Activated effector memory CD4-positive, alpha-beta T cell treated with Interleukin-2 at 50 U/mL for 16 hours (primary cell): Measurements from ENCODE around the gene BBS1.
"Not testable (repeated sequence)": the region's sequence is repeated elsewhere in the genome, so short reads cannot be mapped to it uniquely, and the experiment has no call there.

Experiments used
- DNase-seq: peaks from one replicate; pipeline ENCODE4 v3.0.0-alpha.2; 2020

BBS1 gene

DNA sequence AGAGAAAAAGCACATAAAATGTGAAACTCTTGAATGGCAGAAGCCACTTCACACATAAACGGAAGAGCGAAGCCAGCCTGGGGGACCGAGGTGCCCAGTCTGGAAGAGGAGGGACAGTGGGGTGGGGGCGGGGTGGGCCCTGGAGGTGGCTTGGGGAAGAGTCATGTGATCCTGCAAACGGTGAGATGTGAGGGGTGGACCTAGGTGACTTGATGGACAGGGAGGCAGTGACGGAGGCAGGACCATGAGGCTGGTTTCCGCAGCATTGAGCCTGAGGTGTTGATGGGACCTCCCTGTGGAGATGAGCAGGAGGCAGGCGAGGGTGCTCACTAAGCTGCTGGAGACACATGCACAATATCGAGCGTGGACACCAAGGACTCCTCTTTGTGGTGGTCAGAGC lies 18.6 kb downstream of the BBS1 start:
- DNase-seq, result no peak

GRCh38 chr11:66529655-66530054 lies 19.2 kb downstream of the BBS1 start:
- DNase-seq, result no peak

GRCh38 chr11:66530927-66531709 lies 20.7 kb downstream of the BBS1 start:
- DNase-seq, result no peak

- DNase-seq, result no peak
Observed at GRCh38 chr11:66531841-66532240, 21.4 kb downstream of the BBS1 start.

GRCh38 chr11:66532784-66533183 lies 22.3 kb downstream of the BBS1 start:
- DNase-seq, result no peak

DNA sequence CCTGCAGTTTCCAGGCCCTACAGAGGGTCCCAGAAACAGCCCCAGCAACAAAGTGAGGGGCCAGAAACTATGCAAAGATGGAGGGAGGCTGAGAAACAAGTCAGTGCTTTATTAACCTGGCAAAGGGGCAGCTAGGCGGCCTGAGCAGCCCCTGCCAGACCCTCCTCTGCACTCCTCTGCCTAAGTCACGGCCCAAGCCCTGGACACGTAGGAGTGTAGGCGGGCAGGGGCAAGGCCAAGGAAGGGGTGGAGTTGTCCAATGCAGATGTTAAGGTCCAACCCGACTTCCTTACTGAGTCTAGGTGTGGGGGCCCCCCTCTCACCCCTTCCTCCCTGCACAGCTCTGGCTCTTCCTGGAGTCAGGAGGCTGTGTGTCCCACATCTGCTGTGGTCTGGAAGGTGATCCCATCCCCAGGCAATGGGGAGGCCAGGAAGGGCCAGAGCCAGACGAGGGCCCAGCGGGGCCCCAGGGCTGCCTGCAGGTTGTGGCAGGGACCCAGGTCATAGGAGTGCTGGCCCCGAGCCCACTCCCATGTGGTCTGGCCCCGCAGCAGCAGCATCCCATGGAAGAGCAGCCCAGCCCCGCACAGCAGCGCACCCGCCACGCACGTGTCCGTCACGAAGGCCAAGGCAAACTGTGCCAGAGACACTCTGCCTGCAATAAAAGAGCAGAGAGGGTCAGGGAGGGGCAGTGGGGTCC lies 28.9 kb downstream of the BBS1 start:
- no peak for DNase-seq

GRCh38 chr11:66539870-66540213 lies 29.4 kb downstream of the BBS1 start:
- no peak for DNase-seq

DNA sequence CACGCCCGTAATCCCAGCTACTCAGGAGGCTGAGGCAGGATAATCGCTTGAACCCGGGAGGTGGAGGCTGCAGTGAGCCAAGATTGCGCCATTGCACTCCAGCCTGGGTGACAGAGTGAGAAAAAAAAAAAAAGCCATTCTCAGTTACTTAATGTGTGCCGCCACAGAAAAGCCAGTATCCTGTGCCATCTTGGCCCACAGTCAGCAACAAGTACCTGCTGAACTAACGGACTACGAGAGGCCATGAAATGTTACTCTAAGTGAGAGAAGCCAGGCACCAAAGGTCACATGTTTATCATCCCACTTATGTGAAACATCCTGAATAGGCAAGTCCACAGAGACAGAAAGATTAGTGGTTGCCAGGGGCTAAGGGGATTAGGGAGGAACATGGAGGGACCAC lies 30.2 kb downstream of the BBS1 start:
- DNase-seq, result not testable (repeated sequence)

DNA sequence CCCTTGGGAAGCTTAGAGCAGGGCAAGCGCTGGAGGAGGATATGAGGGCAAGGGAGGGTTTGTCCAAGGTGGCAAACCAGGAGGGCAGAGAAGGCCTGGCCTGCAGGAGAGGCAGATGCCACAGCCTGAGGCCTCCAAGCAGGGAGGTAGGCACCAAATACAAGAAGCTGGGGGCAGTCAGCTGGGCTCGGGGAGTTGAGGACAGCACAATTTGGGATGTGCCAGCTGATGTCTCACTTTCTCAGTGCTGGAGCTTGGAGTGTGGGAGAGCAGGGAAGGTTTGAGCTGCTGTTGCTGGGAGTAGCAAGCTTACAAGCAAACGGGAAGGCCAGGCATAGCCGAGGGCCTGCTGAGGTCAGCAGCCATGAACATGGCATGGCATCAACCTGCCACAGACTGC lies 31.5 kb downstream of the BBS1 start:
- no peak for DNase-seq

- DNase-seq, result no peak
Observed at GRCh38 chr11:66542362-66542761, 31.9 kb downstream of the BBS1 start.

GRCh38 chr11:66543263-66544107 lies 33.0 kb downstream of the BBS1 start:
- DNase-seq, result peak; percentile 60

- DNase-seq, result not testable (repeated sequence)
Observed at GRCh38 chr11:66544952-66545351, 34.5 kb downstream of the BBS1 start.

GRCh38 chr11:66545701-66546367 lies 35.4 kb downstream of the BBS1 start, which contains the start of gene ZDHHC24:
Gene ZDHHC24, minus strand, starts transcription at chr11:66546048. Its CDS starts 45 bp downstream, at chr11:66546003.
- peak; percentile 81 for DNase-seq

DNA sequence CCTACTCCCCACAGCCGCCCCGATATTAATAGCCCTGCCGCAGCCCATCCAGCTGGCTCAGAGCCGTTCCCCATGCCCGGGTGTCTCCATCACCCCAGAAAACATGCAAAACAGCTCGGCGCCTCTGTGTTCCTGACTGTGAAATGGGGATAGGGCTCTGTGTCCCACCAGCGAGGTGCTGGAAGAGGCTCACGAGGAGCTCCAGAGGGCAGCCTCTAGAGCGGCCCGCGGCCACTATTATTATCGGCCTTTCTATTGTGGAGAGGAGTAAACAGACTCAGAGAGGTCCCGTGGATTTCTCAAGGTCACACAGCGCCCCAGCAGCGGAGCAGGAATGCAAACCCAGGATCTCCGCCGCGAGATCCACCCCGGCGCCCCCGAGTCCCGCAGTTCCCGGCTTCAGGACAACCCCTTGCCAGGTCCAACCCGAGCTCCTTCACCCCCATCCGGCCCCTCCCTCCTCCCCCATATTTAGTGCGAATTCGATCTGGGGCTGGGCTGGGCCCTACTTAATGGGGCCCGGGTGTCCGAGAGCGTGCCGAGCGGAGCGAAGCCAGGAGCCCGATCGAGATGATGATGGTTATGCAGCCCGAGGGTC lies 36.0 kb downstream of the BBS1 start, which contains the start of gene ACTN3:
ACTN3 (plus strand) TSS at position 536 of the 598 bp plus-strand sequence; CDS start at position 571, 35 bp downstream.
- no peak for DNase-seq

DNA sequence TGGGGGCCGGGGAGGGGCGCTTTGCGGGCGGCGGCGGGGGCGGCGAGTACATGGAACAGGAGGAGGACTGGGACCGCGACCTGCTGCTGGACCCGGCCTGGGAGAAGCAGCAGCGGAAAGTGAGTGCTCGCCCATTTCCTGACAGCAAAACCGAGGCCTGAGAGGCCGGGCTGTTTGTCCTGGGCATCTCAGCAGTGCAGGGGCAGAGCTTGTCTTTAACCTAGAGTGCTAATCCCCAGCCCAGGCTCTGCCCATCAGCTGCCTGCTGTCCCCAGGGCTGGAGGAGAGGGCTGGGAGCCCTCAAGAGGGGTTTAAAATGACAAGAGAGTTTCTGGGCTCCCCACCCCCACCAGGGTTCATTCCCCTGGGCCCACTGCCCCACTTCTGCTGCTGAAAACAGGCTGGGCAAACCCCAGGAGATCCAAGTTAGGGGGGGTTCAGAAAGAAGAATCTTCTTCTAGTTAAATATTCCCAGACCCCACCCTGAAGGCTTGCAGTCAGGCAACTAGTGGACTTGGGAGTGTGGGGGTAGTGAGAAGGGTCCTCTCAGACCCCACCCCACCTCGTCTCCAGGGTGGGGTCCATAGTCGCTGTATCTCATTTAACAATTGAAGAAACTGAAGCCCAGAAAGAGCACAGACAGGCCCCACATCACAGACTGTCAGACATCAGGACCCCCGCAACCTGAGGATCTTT lies 36.7 kb downstream of the BBS1 start:
- DNase-seq, result no peak

GRCh38 chr11:66547662-66548009 lies 37.2 kb downstream of the BBS1 start:
- DNase-seq, result no peak

DNA sequence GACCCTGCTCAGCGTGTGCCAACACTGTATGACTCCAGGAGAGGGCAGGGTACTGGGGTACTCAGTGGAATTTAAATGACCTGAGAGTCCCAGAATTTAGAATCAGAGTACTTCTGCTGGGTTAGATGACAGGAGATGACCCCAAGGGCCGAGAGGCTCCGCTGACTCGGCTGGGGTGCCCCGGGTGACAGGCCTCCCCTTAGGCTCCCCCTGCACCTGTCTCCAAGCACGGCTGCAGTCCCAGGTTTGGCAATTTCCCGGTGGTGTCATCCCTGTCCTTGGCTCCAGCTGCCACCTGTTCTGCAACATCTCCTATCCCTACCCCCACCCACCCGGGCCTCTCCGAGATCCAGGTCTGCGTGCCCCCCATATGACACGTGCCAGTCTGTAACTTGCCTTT lies 37.6 kb downstream of the BBS1 start:
- DNase-seq, result no peak

DNA sequence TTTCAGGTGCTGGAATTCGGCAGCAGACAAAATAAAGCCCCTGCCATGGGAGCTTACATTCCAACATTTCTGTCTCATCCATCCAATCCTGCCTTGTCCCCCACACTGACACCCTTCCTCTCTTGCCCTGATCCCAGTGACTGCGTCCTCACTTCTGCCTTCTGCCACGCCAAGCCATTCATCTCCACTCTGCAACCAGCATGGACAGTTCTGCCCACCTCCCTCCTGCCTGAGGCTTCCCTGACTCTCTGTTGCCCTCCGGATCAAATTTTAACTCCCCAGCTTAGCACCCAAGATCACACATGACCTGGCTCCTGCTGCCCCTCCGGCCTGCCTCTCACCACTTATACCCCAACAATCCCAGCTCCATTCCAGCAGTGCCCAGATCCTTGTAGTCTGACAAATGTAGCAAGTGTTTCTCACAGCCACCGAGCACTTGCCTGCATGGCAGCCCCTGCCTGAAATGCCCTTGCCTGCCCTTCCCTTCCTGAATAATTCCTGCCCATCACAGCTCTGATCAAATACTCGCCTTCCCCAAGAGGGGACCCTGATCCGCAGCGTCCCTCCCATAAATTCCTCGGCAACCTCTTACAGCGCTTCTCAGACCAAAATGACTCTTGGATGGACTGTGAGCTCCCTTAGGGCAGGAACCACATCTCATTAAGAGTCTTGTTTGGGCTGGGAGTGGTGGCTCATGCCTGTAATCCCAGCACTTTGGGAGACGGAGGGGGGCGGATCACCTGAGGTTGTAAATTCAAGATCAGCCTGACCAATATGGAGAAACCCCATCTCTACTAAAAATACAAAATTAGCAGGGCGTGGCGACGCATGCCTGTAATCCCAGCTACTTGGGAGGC lies 38.6 kb downstream of the BBS1 start:
- DNase-seq, result no peak

GRCh38 chr11:66549696-66550095 lies 39.3 kb downstream of the BBS1 start:
- no peak for DNase-seq

GRCh38 chr11:66550887-66551286 lies 40.5 kb downstream of the BBS1 start:
- DNase-seq, result no peak

GRCh38 chr11:66554602-66555001 lies 44.2 kb downstream of the BBS1 start:
- no peak for DNase-seq
